Progenitor cell of endocrine pancreas (in vitro differentiated cells): Measurements from ENCODE around the gene TWF2. TPM values are rescaled to one million over a fixed set of nuclear protein-coding genes. Genes with fewer than 3 reads are reported as not detected.

Experiments
- DNase-seq: peaks from one replicate; pipeline ENCODE4 v3.0.0; 2021; ENCODE audit warnings: low spot score; ENCODE audit not compliant: unreplicated experiment
- H3K27ac Mint-ChIP-seq: 2 replicates; pipeline ENCODE4 v1.8.0; 2021; ENCODE audit warnings: mild to moderate bottlenecking, moderate library complexity, mixed read lengths
- H3K27me3 Mint-ChIP-seq: 2 replicates; pipeline ENCODE4 v1.8.0; 2021; ENCODE audit warnings: mixed read lengths
- H3K36me3 Mint-ChIP-seq: 2 replicates; pipeline ENCODE4 v1.8.0; 2022; ENCODE audit warnings: mixed read lengths; ENCODE audit not compliant: insufficient read depth
- H3K4me1 Mint-ChIP-seq: 2 replicates; pipeline ENCODE4 v1.8.0; 2021; ENCODE audit warnings: low read depth, mixed read lengths
- H3K4me3 Mint-ChIP-seq: 2 replicates; pipeline ENCODE4 v1.8.0; 2021; ENCODE audit warnings: low read depth, mild to moderate bottlenecking, moderate library complexity, mixed read lengths
- H3K9me3 Mint-ChIP-seq: 2 replicates; pipeline ENCODE4 v1.8.0; 2021; ENCODE audit warnings: low read depth, mixed read lengths
- total RNA-seq: library from RNA; stranded (reverse); gene quantifications from 2 replicates; pipeline ENCODE4 v1.2.1, GENCODE V29; 2021
- TF ChIP-seq, protein P1 (sequence below): fragments of 200-600 bp; sonication (generic); IDR thresholded peaks from one replicate; pipeline ENCODE4 v1.5.0; 2021; ENCODE audit warnings: antibody characterized with exemption, mild to moderate bottlenecking; ENCODE audit not compliant: unreplicated experiment

Gene TWF2
- total RNA-seq, 1 donor from 2014 or later, result 27.6 TPM

DNA sequence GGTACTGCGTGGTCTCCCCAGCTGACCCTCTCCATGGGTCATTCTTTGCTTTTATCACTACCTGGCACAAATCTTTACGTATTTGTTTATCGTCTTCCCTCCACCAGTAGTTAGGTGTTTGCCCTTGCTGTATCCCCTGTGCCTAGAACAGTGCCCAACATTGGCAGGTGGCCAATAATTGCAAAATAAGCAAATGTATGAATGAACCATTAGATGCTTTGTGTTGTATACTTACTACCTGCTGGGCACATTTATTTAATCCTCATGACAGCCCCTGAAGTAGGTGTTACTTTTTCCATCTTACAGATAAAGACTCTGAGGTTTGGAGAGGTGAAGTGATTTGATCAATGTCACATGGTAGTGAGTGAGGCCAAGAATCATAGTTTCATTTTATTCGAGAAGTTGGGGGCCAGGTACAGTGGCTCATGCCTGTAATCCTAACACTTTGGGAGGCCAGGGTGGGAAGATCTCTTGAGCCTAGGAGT, 2.0 kb upstream of the TWF2 start:
- peak overlapping the region; percentile 95 for H3K4me3 Mint-ChIP-seq
- no peak overlapping the region for H3K27ac Mint-ChIP-seq
- H3K27me3 Mint-ChIP-seq, result peaks cover 23% of the 10 kb centered on the region
- H3K4me1 Mint-ChIP-seq, result peaks cover 17% of the 10 kb centered on the region
- no peak for DNase-seq
- TF ChIP-seq, protein P1, sequence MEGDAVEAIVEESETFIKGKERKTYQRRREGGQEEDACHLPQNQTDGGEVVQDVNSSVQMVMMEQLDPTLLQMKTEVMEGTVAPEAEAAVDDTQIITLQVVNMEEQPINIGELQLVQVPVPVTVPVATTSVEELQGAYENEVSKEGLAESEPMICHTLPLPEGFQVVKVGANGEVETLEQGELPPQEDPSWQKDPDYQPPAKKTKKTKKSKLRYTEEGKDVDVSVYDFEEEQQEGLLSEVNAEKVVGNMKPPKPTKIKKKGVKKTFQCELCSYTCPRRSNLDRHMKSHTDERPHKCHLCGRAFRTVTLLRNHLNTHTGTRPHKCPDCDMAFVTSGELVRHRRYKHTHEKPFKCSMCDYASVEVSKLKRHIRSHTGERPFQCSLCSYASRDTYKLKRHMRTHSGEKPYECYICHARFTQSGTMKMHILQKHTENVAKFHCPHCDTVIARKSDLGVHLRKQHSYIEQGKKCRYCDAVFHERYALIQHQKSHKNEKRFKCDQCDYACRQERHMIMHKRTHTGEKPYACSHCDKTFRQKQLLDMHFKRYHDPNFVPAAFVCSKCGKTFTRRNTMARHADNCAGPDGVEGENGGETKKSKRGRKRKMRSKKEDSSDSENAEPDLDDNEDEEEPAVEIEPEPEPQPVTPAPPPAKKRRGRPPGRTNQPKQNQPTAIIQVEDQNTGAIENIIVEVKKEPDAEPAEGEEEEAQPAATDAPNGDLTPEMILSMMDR, result no peak
- no peaks in the 10 kb centered on the region for H3K36me3 Mint-ChIP-seq
- no peaks in the 10 kb centered on the region for H3K9me3 Mint-ChIP-seq

DNA sequence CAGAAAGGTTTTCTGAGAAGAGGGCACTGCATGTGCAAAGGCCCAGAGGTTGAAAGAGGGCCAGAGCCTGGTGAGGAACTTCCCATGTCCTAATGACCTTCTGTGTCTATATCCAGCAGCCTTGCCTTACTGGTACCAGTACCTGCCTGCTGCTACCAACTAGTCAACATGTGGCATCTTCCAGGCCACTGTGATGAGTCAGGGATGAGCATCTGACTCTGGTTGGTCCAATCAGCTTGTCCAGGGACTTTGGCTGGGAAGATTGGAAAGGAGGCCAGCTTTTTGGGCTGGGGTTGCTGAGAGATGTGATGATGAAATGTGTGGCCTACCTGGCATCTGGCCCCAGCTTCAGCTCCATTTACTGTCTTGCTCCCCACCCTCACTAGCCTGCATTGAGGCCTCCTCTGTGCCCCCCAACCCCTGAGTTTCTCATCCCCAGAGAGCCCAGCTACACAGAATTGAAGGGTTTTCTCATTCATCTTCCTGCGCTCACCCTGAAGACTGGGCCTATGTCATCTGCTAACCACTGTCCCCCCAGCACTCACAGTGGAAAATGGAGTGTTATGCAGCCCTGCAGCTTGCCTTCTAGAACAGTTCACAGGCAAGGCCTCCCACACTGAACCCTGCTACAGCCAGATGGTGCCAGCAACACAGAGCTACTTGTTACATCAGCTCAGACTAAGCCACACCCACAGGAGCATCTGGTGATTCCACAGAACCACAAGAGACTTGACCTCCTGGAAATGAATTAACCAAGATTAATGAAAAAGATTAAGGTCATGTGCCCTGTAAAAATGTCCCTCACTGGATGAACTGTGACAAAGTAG, 1.3 kb upstream of the TWF2 start:
- no peaks in the 10 kb centered on the region for H3K36me3 Mint-ChIP-seq
- DNase-seq, result no peak
- no peak overlapping the region for H3K27ac Mint-ChIP-seq
- H3K4me1 Mint-ChIP-seq, result peaks cover 17% of the 10 kb centered on the region
- H3K4me3 Mint-ChIP-seq, result peak overlapping the region; percentile 95
- H3K27me3 Mint-ChIP-seq, result peaks cover 22% of the 10 kb centered on the region
- H3K9me3 Mint-ChIP-seq, result no peaks in the 10 kb centered on the region
- TF ChIP-seq, protein P1, result no peak

DNA sequence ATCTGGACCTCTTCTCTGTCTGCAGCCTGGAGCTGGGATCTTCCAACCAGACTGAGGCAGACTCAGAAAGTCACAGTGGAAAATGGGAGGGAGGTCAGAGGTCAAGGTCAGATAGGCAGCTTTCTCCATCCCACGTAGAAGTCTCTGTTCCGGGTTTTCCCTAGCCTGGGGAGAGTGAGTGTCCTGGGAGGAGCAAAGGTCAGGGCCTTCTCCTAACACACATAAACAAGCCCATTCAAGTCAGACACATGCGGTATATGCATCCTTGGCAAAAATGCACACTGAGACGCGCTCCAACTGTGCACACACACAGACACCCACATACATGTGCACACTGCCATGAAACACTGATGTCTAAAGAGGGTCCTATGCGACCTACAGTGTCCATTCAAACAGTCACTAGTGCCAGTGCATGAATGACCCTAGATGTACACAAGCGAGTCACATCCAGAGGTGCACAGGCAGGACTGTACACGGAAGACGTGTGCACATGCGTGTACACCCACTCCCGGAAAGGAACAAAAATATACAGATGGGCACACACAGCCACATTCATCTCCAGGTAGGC, 681 bp downstream of the TWF2 start:
- Mint-ChIP-seq H3K4me1 (peaks cover 17% of the 10 kb centered on the region), H3K36me3 (no peaks in the 10 kb centered on the region), H3K9me3 (no peaks in the 10 kb centered on the region), H3K4me3 (peak overlapping the region; percentile 95), H3K27me3 (peaks cover 6% of the 10 kb centered on the region), H3K27ac (peak overlapping the region; percentile 89)
- TF ChIP-seq, protein P1, result no peak
- no peak for DNase-seq

DNA sequence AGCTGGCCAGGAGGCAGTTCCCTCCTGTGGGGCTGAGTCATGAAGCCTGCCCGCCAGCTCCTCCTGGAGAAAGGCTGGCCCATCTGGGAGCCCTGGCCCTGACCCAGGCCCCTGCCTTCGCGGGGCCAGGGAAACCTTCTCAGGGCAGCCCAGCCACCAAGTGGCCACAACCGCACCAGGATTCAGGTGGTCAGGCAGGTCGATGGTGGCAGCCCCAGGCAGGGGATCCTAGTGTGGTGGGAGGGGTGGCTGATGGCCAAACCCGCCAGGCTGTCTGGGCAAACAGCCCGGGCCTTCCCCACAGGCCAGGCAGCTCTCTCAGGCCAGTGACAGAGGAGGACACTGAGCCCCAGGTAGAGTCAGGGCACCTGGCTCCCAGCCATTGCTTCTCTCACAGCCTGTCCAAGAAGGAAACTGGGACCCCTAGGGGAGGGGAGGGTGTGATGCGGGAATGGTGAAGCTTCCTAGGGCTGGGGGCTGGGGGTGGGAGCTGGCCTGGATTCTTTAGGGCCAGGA, 1.2 kb downstream of the TWF2 start:
- Mint-ChIP-seq H3K27me3 (peaks cover 5% of the 10 kb centered on the region), H3K36me3 (no peaks in the 10 kb centered on the region), H3K4me3 (peak overlapping the region; percentile 95), H3K4me1 (peaks cover 17% of the 10 kb centered on the region), H3K27ac (no peak overlapping the region), H3K9me3 (no peaks in the 10 kb centered on the region)
- TF ChIP-seq, protein P1, result no peak
- DNase-seq, result no peak

DNA sequence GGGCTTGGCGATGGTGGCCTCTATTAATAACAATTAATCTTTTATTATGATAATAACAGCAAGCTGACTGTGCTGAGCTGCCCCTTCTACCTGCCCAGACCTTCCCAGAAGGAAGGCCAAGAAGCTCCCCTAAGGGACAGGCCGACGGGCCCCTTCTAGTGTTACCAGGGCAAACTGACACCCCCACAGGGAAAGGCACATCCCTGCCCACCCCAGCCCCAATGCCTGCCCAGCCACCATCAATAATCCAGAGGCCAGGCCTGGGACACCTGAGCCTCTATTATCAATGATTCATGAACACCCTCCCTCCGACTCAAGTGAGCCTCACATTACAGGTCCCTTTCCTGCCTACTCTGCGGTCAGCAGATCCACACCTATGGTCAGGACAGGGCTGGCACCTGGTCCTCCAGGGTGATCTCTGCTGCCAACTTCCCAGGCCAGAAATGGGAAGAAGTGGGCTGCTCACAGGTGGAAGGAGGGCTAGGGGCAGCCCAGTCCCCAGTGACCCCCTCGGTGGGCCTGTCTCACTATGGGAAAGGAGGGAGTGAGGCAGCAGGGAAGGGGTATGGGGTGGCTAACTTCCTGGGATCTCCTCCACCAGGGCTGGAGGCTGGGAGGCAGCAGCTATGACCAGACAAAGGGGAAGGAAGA, 1.8 kb downstream of the TWF2 start:
- TF ChIP-seq, protein P1, result no peak
- no peak for DNase-seq
- Mint-ChIP-seq H3K4me3 (peak overlapping the region; percentile 95), H3K27me3 (peaks cover 4% of the 10 kb centered on the region), H3K27ac (no peak overlapping the region), H3K36me3 (no peaks in the 10 kb centered on the region), H3K9me3 (no peaks in the 10 kb centered on the region), H3K4me1 (peaks cover 17% of the 10 kb centered on the region)
